Measurements from ENCODE around the gene BLNK. TPM values are rescaled to one million over a fixed set of nuclear protein-coding genes. Genes with fewer than 3 reads are reported as not detected.
A peak's percentile ranks its signal among the peaks of the same experiment; 100 is the strongest.

Gene BLNK
- total and polyA plus RNA-seq, 2 donors from 2014 or later = 28.5 to 38.8 TPM

- no peak for TF ChIP-seq CTCF (IDR thresholded peaks at IDR 0.05; ENCODE audit: borderline replicate concordance, extremely low read depth, insufficient read depth)
- no peaks in the 10 kb centered on the region for H3K27me3 ChIP-seq (ENCODE audit: control insufficient read depth, insufficient read depth, low read length)
- peaks cover 0 to 4% (median 0%) of the 10 kb centered on the region in 3 donors for H3K4me1 ChIP-seq (ENCODE audit: control insufficient read depth in 2 of 3, insufficient read depth in 2 of 3, low read depth in 1 of 3, low read length in 3 of 3)
- no peaks in the 10 kb centered on the region for H3K36me3 ChIP-seq (ENCODE audit: control insufficient read depth in 2 of 3, insufficient read depth in 3 of 3, low read length in 3 of 3)
- FAIRE-seq (no peak), DNase-seq (peak in 1 of 5 donors; percentile 55)
- H3K4me3 ChIP-seq (ENCODE audit: low read length in 3 of 3) = no peak overlapping the region
- intact Hi-C loops (cut with DNase I) = no loop called here
- no peak overlapping the region for H3K27ac ChIP-seq (ENCODE audit: low read depth in 2 of 2, low read length in 2 of 2)
- H3K9me3 ChIP-seq (ENCODE audit: control insufficient read depth in 2 of 3, insufficient read depth in 1 of 3, low read length in 3 of 3) = no peaks in the 10 kb centered on the region
- H3K9ac ChIP-seq (ENCODE audit: low read length in 3 of 3) = no peak overlapping the region
Observed at GRCh38 chr10:96257944-96258343, 13.4 kb downstream of the BLNK start.

GRCh38 chr10:96255549-96256333 is 15.6 kb downstream of the BLNK start:
- no peak overlapping the region for H3K4me3 ChIP-seq (ENCODE audit: low read length in 3 of 3)
- FAIRE-seq (no peak), DNase-seq (peak in 2 of 5 donors; percentile 60 to 69)
- H3K27me3 ChIP-seq (ENCODE audit: control insufficient read depth, insufficient read depth, low read length) = no peaks in the 10 kb centered on the region
- H3K27ac ChIP-seq (ENCODE audit: low read depth in 2 of 2, low read length in 2 of 2) = no peak overlapping the region
- no peaks in the 10 kb centered on the region for H3K9me3 ChIP-seq (ENCODE audit: control insufficient read depth in 2 of 3, insufficient read depth in 1 of 3, low read length in 3 of 3)
- H3K9ac ChIP-seq (ENCODE audit: low read length in 3 of 3) = no peak overlapping the region
- no peak for TF ChIP-seq CTCF (IDR thresholded peaks at IDR 0.05; ENCODE audit: borderline replicate concordance, extremely low read depth, insufficient read depth)
- no peaks in the 10 kb centered on the region for H3K36me3 ChIP-seq (ENCODE audit: control insufficient read depth in 2 of 3, insufficient read depth in 3 of 3, low read length in 3 of 3)
- intact Hi-C loops (cut with DNase I) = no loop called here
- peaks cover 0 to 4% (median 0%) of the 10 kb centered on the region in 3 donors for H3K4me1 ChIP-seq (ENCODE audit: control insufficient read depth in 2 of 3, insufficient read depth in 2 of 3, low read depth in 1 of 3, low read length in 3 of 3)

DNA sequence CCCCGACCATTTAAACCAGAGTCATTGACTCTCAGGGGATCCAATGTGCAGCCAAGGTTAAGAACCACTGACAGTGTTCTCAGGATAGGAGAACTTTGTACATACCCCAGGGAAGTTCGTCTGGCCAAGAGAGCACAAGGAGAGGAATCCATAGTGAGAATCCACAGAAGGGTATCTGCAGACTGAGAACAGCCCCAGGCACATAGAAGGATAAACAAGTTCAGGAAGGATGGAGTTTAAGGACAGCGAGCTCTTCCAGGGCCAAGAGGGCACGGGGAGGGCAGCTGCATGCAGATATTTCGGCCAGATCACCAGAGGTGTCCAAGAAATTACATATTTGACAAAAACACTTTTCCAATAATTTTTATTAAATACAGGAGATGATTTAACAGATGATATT is 16.4 kb downstream of the BLNK start:
- intact Hi-C loops (cut with DNase I) = no loop called here
- DNase-seq = no peak
- no peaks in the 10 kb centered on the region for H3K9me3 ChIP-seq (ENCODE audit: control insufficient read depth in 2 of 3, insufficient read depth in 1 of 3, low read length in 3 of 3)

More for the DNA sequence above, 16.4 kb downstream of the BLNK start:
- Histone ChIP-seq H3K27me3 (ENCODE audit: control insufficient read depth, insufficient read depth, low read length) (no peaks in the 10 kb centered on the region), H3K27ac (ENCODE audit: low read depth in 2 of 2, low read length in 2 of 2) (no peak overlapping the region), H3K4me1 (ENCODE audit: control insufficient read depth in 2 of 3, insufficient read depth in 2 of 3, low read depth in 1 of 3, low read length in 3 of 3) (peaks cover 0 to 7% (median 0%) of the 10 kb centered on the region in 3 donors), H3K9ac (ENCODE audit: low read length in 3 of 3) (no peak overlapping the region), H3K36me3 (ENCODE audit: control insufficient read depth in 2 of 3, insufficient read depth in 3 of 3, low read length in 3 of 3) (no peaks in the 10 kb centered on the region), H3K4me3 (ENCODE audit: low read length in 3 of 3) (no peak overlapping the region)
- TF ChIP-seq CTCF (IDR thresholded peaks at IDR 0.05; ENCODE audit: borderline replicate concordance, extremely low read depth, insufficient read depth) = no peak
- no peak for FAIRE-seq
